ENCODE measurements around the gene ARSH.
"Not testable (repeated sequence)": the region's sequence is repeated elsewhere in the genome, so short reads cannot be mapped to it uniquely, and the experiment has no call there.

The ARSH gene

GRCh38 chrX:3006495-3006894, at the start of gene ARSH:
Gene ARSH, plus strand, starts transcription at chrX:3006546. Its CDS starts 67 bp downstream, at chrX:3006613.
- no peak for DNase-seq (ENCODE audit: low read depth)
- TF ChIP-seq CTCF (IDR thresholded peaks at IDR 0.05; ENCODE audit: control insufficient read depth, extremely low read depth, insufficient read depth) = no peak
- no peak within 1 kb of the TSS for H3K4me3 ChIP-seq (ENCODE audit: low read depth, low read length)

DNA sequence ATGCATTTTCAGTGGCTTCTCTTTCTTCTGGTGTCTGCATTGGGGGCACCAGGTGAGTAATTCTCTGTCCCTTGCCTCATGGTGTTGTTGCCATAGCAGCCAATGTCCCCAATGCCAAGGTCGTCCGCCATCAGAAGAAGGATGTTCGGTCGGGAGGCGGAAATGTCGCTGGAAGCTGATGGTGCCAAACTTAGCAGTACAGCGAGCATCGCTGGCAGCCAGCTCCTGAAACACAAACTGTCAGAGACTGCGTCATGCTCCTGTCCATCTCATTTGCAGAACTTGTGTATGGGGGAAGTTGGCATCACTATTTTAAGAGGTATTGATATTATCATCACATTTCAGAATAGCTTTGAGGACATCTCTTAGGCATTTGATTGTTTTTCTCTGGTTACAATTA, 48.1 kb upstream of the ARSH start:
- no peak for DNase-seq (ENCODE audit: low read depth)
- no peak overlapping the region for H3K4me3 ChIP-seq (ENCODE audit: low read depth, low read length)
- no peak for TF ChIP-seq CTCF (IDR thresholded peaks at IDR 0.05; ENCODE audit: control insufficient read depth, extremely low read depth, insufficient read depth)

GRCh38 chrX:2960861-2961515, 45.4 kb upstream of the ARSH start:
- H3K4me3 ChIP-seq (ENCODE audit: low read depth, low read length) = no peak overlapping the region

DNA sequence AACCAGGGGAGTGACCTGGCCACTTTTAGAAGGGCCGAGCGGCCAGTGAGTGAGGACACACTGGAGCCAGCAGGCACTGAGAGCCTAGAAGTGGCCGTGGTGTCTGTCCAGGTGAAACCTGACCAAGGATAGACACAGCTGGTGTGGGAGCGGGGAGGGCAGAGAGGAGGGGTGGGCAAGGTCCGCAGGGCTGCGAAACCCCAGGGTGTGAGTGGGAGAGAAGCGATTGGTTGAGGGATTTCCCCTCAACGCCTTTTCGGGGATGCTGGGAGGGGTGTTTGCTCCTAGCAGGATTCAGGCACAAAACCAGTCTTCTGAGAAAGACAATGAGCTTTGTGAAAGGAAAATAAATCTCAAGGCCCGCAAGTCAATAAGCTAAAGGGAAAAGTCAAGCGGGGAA, 44.0 kb upstream of the ARSH start:
- no peak overlapping the region for H3K4me3 ChIP-seq (ENCODE audit: low read depth, low read length)
- TF ChIP-seq CTCF (IDR thresholded peaks at IDR 0.05; ENCODE audit: control insufficient read depth, extremely low read depth, insufficient read depth) = no peak
- DNase-seq (ENCODE audit: low read depth) = no peak

More at GRCh38 chrX:2960861-2961515, 45.4 kb upstream of the ARSH start:
- DNase-seq (ENCODE audit: low read depth) = no peak
- TF ChIP-seq CTCF (IDR thresholded peaks at IDR 0.05; ENCODE audit: control insufficient read depth, extremely low read depth, insufficient read depth) = no peak

DNA sequence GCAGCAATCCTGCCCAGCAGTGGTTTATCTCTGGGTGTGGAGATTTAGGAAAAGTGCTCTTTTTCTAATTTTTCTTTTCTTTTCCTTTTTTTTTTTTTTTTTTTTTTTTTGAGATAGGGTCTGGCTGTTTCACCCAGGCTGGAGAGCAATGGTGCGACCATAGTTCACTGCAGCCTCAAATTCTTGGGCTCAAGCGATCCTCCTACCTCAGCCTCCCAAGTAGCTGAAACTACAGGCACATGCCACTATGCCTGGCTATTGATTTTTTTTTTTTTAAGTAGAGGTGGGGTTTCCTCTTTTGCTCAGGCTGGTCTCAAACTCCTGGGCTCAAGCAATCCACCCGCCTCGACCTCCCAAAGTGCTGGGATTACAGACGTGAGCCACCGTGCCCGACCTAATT, 42.9 kb upstream of the ARSH start:
- DNase-seq (ENCODE audit: low read depth); H3K4me3 ChIP-seq (ENCODE audit: low read depth, low read length): not testable (repeated sequence)

DNA sequence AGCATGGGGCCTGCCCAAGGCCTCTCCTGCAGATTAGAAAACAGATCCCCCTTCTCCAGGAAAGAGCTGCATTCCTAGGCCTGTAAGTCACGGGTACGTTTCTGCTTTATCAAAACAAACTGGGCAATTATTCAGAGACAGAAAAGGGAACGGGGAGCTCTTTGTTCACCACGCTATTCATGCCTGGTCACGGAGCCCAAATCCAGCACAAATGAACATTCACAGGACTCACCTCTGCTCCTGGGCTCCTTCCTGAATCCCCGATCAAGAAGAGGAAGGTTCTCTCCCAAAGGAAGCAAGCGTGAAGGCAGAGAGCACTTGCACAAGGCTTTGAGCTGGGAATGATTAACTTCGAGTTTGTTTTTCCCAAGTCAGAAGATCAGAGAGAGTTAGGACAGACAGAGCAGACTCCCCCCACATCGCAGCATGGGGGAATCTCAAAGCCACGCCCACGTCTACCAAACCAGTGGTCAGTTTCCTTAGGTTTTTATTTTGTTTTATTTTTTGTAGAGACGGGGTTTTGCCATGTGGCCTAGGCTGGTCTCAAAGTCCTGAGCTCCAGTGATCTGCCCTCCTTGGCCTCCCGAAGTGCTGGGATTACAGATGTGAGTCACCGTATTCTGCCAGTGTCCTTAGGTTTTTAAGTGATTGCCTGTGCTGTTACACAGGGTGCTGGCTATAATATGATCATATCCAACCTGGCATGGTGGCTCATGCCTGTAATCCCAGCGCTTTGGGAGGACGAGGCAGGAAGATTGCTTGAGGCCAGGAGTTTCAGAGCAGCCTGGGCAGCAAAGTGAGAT, 42.2 kb upstream of the ARSH start:
- H3K4me3 ChIP-seq (ENCODE audit: low read depth, low read length); DNase-seq (ENCODE audit: low read depth): not testable (repeated sequence)

DNA sequence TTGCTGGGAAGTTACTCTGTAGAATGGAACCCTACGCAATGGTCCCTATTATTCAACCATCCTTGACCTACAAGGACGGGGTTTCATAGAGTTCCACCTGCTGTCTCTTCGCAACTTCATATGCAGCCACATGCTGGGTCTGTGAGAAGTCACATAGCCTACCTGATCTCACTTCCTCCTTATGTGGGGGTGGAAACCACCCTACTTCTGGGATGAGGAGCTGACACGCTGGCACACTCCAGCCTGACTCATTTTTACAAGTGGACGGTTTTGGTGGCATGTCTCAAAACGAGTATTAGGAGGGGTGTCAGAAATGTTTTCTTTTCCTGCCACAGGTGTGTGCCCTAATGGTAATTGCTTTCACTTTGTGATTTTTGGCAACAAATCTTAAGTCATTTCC, 40.4 kb upstream of the ARSH start:
- H3K4me3 ChIP-seq (ENCODE audit: low read depth, low read length) = no peak overlapping the region
- DNase-seq (ENCODE audit: low read depth) = no peak
- no peak for TF ChIP-seq CTCF (IDR thresholded peaks at IDR 0.05; ENCODE audit: control insufficient read depth, extremely low read depth, insufficient read depth)

- DNase-seq (ENCODE audit: low read depth) = no peak
- TF ChIP-seq CTCF (IDR thresholded peaks at IDR 0.05; ENCODE audit: control insufficient read depth, extremely low read depth, insufficient read depth) = no peak
- no peak overlapping the region for H3K4me3 ChIP-seq (ENCODE audit: low read depth, low read length)
Observed at GRCh38 chrX:2967012-2967411, 39.3 kb upstream of the ARSH start.
